A549 (cell line): ENCODE measurements around the gene ZNF467. TPM values are rescaled to one million over a fixed set of nuclear protein-coding genes. Genes with fewer than 3 reads are reported as not detected.

ENCODE experiments used
- ATAC-seq, 2 experiments: fragments of 200-7000 bp in 1 of 2; fragments of >200 bp in 1 of 2; cut with Nextera tagmentation in 1 of 2; cut with Tn5 transposase in 1 of 2; 3 replicates each; pipeline versions ENCODE4 v1.8.0 to v1.9.1; 2018 to 2020; ENCODE audit warnings: mild to moderate bottlenecking in 1 of 2, moderate library complexity in 1 of 2
- CTCF ChIA-PET: fragments of 300-600 bp; sonication (Branson Sonifier 250); formaldehyde crosslinking; extraction: SDS; loops from one replicate; lab custom pipeline; 2021; ENCODE audit warnings: antibody characterized with exemption, inconsistent platforms; lab: Yijun Ruan, JAX
- POLR2A ChIA-PET: fragments of 350-600 bp; formaldehyde crosslinking; extraction: SDS; loops from one replicate; lab custom pipeline; 2021; ENCODE audit warnings: antibody characterized with exemption, inconsistent platforms; lab: Yijun Ruan, JAX
- DNase-seq, 2 experiments: peaks; one replicate each; pipeline versions ENCODE4 v3.0.0 to v3.0.0-alpha.2; 2011 to 2016; ENCODE audit warnings: low read depth in 1 of 2, low spot score in 1 of 2
- FAIRE-seq: peaks from 2 replicates; lab custom pipeline; 2011; peaks lifted over from hg19 to GRCh38; lab: Jason Lieb, UNC
- H3K27ac ChIP-seq, 2 experiments: fragments of >200 bp; sonication (Bioruptor Twin); formaldehyde crosslinking; 3 replicates each; pipeline ENCODE4 v1.5.1; 2016 to 2017
- H3K4me1 ChIP-seq: fragments of >200 bp; sonication (Bioruptor Twin); formaldehyde crosslinking; 3 replicates; pipeline ENCODE4 v1.6.1; 2016
- H3K4me2 ChIP-seq: fragments of >200 bp; sonication (Bioruptor Twin); formaldehyde crosslinking; 3 replicates; pipeline ENCODE4 v1.6.1; 2016
- H3K4me3 ChIP-seq: fragments of >200 bp; sonication (Bioruptor Twin); formaldehyde crosslinking; 3 replicates; pipeline ENCODE4 v1.5.1; 2016
- H3K9me3 ChIP-seq: fragments of >200 bp; sonication (Bioruptor Twin); formaldehyde crosslinking; 3 replicates; pipeline ENCODE4 v1.6.1; 2016
- BCL3 ChIP-seq: fragments of >200 bp; sonication (Bioruptor Twin); formaldehyde crosslinking; IDR thresholded peaks from 3 replicates; pipeline ENCODE4 v1.6.1; 2016
- E2F6 ChIP-seq: IDR thresholded peaks from 2 replicates; pipeline ENCODE4 v1.6.1; 2012; ENCODE audit warnings: low read depth, borderline replicate concordance
- ESRRA ChIP-seq: fragments of 150-350 bp; IDR thresholded peaks from 2 replicates; pipeline ENCODE4 v1.6.1; 2014; ENCODE audit warnings: mild to moderate bottlenecking, low read length, borderline replicate concordance
- FOSB ChIP-seq: fragments of 250-450 bp; sonication (Bioruptor Pico); IDR thresholded peaks from 2 replicates; pipeline ENCODE4 v1.5.0; 2020; ENCODE audit warnings: mild to moderate bottlenecking, moderate library complexity
- FOSL2 ChIP-seq, 2 experiments: fragments of 450-650 bp in 1 of 2; fragments of >200 bp in 1 of 2; sonication (Bioruptor Twin) in 1 of 2; formaldehyde crosslinking; IDR thresholded peaks; 2 replicates each; pipeline versions ENCODE4 v1.5.0 to v1.6.1; 2016 to 2020; ENCODE audit warnings: mild to moderate bottlenecking in 1 of 2, moderate library complexity in 1 of 2
- FOXS1 ChIP-seq: fragments of 250-450 bp; sonication (Bioruptor Pico); IDR thresholded peaks from 2 replicates; pipeline ENCODE4 v1.5.0; 2020; ENCODE audit warnings: mild to moderate bottlenecking, moderate library complexity
- JUNB ChIP-seq: fragments of >200 bp; sonication (Bioruptor Twin); formaldehyde crosslinking; IDR thresholded peaks from 2 replicates; pipeline ENCODE4 v1.6.1; 2016
- KDM1A ChIP-seq: fragments of 200-600 bp; sonication (generic); IDR thresholded peaks from 2 replicates; pipeline ENCODE4 v1.6.1; 2016; ENCODE audit warnings: low read depth, mild to moderate bottlenecking
- KDM5A ChIP-seq: fragments of 200-600 bp; sonication (generic); IDR thresholded peaks from 2 replicates; pipeline ENCODE4 v1.6.1; 2016; ENCODE audit warnings: antibody characterized with exemption, mild to moderate bottlenecking
- MAX ChIP-seq: IDR thresholded peaks from 2 replicates; pipeline ENCODE4 v1.6.1; 2012
- NPAS2 ChIP-seq: fragments of 250-450 bp; sonication (Bioruptor Pico); IDR thresholded peaks from 2 replicates; pipeline ENCODE4 v1.8.0; 2022; ENCODE audit warnings: mild to moderate bottlenecking, moderate library complexity, borderline replicate concordance
- NR3C1 ChIP-seq: fragments of >200 bp; sonication (Bioruptor Twin); formaldehyde crosslinking; IDR thresholded peaks from 3 replicates; pipeline ENCODE4 v1.6.1; 2017
- POLR2AphosphoS2 ChIP-seq: conservative IDR thresholded peaks from 2 replicates; pipeline ENCODE4 v1.6.1; 2012; ENCODE audit warnings: low read length, improper control_type of control experiment, inconsistent platforms
- RCOR1 ChIP-seq: fragments of 150-350 bp; IDR thresholded peaks from 2 replicates; pipeline ENCODE4 v1.6.1; 2014; ENCODE audit warnings: antibody characterized with exemption, low read length, low read depth
- RNF2 ChIP-seq: fragments of 200-600 bp; sonication (generic); IDR thresholded peaks from 2 replicates; pipeline ENCODE4 v1.6.1; 2016; ENCODE audit warnings: low read depth, mild to moderate bottlenecking, antibody characterized with exemption, moderate library complexity, borderline replicate concordance
- SMC3 ChIP-seq: fragments of >200 bp; sonication (Bioruptor Twin); formaldehyde crosslinking; IDR thresholded peaks from 3 replicates; pipeline ENCODE4 v1.6.1; 2018; ENCODE audit warnings: inconsistent platforms
- TFCP2L1 ChIP-seq: fragments of 250-450 bp; sonication (Bioruptor Pico); IDR thresholded peaks from 2 replicates; pipeline ENCODE4 v1.5.0; 2021; ENCODE audit warnings: mild to moderate bottlenecking
- WGBS: methylation state at CpG from one replicate; pipeline ENCODE4 v1.1.6; 2017; ENCODE audit errors: missing lambda C conversion rate; 5-methylcytosine and 5-hydroxymethylcytosine counted together
- polyA plus RNA-seq, 4 experiments: library from polyadenylated mRNA; depleted of rRNA in 3 of 4; stranded (reverse); fragments of >200 nt; fragmentation: RNase III in 1 of 4; extraction: RNeasy Plus Mini Kit Qiagen cat#74134 plus additional on column Dnase treatment in 1 of 4; gene quantifications; 2 replicates in 3 of 4; 3 replicates in 1 of 4; pipeline ENCODE4 v1.2.3, GENCODE V29; 2011 to 2017

The ZNF467 gene
- polyA plus RNA-seq, 2 of the 4 experiments (the other 2 are of a cell fraction), result 3.1 to 3.3 TPM

GRCh38 chr7:149720372-149721083, 52.9 kb downstream of the ZNF467 start (continued):
- no peak for TF ChIP-seq MAX
- TF ChIP-seq, all 56 proteins: peak for 0

GRCh38 chr7:149719912-149720335, 53.5 kb downstream of the ZNF467 start:
- TF ChIP-seq TFCP2L1 (no peak), RCOR1 (no peak), SMC3 (no peak), FOSB (no peak), RNF2 (no peak), JUNB (no peak), KDM1A (no peak), FOXS1 (CRISPR knock-in tag) (no peak), E2F6 (no peak), ESRRA (no peak)
- no peak for FAIRE-seq

GRCh38 chr7:149719050-149719899, 54.1 kb downstream of the ZNF467 start:
- Histone ChIP-seq H3K9me3 (no peaks in the 10 kb centered on the region), H3K4me3 (no peak overlapping the region), H3K4me1 (peaks cover 29% of the 10 kb centered on the region), H3K27ac (peak overlapping the region in 1 of 2 experiments; percentile 7; a peak in 1 of 6 replicates), H3K4me2 (peak overlapping the region; percentile 57)
- TF ChIP-seq POLR2AphosphoS2, result no peak
- no peak for TF ChIP-seq FOSL2 (IDR thresholded peaks at IDR 0.05)
- peak; percentile 71 for TF ChIP-seq FOSL2 (CRISPR knock-in tag; IDR thresholded peaks at IDR 0.05)
- no peak for TF ChIP-seq NR3C1
- ATAC-seq (no peak), FAIRE-seq (no peak), DNase-seq (peak in 1 of 2 experiments; percentile 35)
- ChIA-PET POLR2A (no interaction called here), CTCF (interaction anchor here (0.7 to 2.1 kb wide), 4 partner anchors 9 to 94 kb away, joined by 3 to 10 read pairs (median 3); no protein-coding TSS in a partner anchor)
- WGBS, result 87% methylated on average over 29 of the region's 29 CpGs

More at GRCh38 chr7:149719912-149720335, 53.5 kb downstream of the ZNF467 start:
- ChIA-PET CTCF (interaction anchor here (1.0 to 2.1 kb wide), 2 partner anchors 11 to 23 kb away, joined by 3 to 10 read pairs; no protein-coding TSS in a partner anchor), POLR2A (no interaction called here)
- Histone ChIP-seq H3K4me2 (peak overlapping the region; percentile 57), H3K9me3 (no peaks in the 10 kb centered on the region), H3K4me3 (no peak overlapping the region), H3K4me1 (peaks cover 29% of the 10 kb centered on the region), H3K27ac (peak overlapping the region in 1 of 2 experiments; percentile 55; a peak in 2 of 6 replicates)
- WGBS, result 49% methylated on average over 5 of the region's 5 CpGs
- peak; percentile 8 to 29; a peak in 3 of 6 replicates for ATAC-seq
- no peak for DNase-seq

GRCh38 chr7:149718730-149719049, 54.7 kb downstream of the ZNF467 start:
- Histone ChIP-seq H3K4me2 (0 out of 3 replicates have a peak overlapping the region, but pooled peaks have one; percentile 57), H3K4me1 (peaks cover 29% of the 10 kb centered on the region), H3K9me3 (0 out of 3 replicates have a peak, but pooled peaks cover 2% of the 10 kb centered on the region), H3K4me3 (no peak overlapping the region), H3K27ac (no peak overlapping the region)
- ChIA-PET POLR2A (no interaction called here), CTCF (interaction anchor here (0.7 to 2.1 kb wide), 4 partner anchors 9 to 94 kb away, joined by 3 to 10 read pairs (median 3); no protein-coding TSS in a partner anchor)
- ATAC-seq (no peak), DNase-seq (no peak), FAIRE-seq (no peak)
- 89% methylated on average over 6 of the region's 6 CpGs for WGBS
- TF ChIP-seq KDM5A, result no peak
- TF ChIP-seq NPAS2 (CRISPR knock-in tag), result no peak
- TF ChIP-seq BCL3, result no peak
